Measurements from ENCODE around the gene UGT1A10.

The UGT1A10 gene

GRCh38 chr2:233676046-233676445 lies 39.8 kb downstream of the UGT1A10 start:
- no peak overlapping the region for H3K27ac ChIP-seq
- no peak for TF ChIP-seq CTCF (conservative IDR thresholded peaks at IDR 0.05)

- no peak for TF ChIP-seq CTCF (conservative IDR thresholded peaks at IDR 0.05)
- no peak overlapping the region for H3K27ac ChIP-seq
Measured at GRCh38 chr2:233679196-233679595, 42.9 kb downstream of the UGT1A10 start.

GRCh38 chr2:233680361-233681045 lies 44.3 kb downstream of the UGT1A10 start:
- H3K27ac ChIP-seq: no peak overlapping the region
- TF ChIP-seq CTCF (conservative IDR thresholded peaks at IDR 0.05): no peak

GRCh38 chr2:233681521-233682099 lies 45.4 kb downstream of the UGT1A10 start, which contains the start of gene UGT1A7:
Gene UGT1A7 (plus strand): TSS chr2:233681901. CDS start chr2:233681938, 37 bp downstream.
- no peak for TF ChIP-seq CTCF (conservative IDR thresholded peaks at IDR 0.05)
- no peak within 1 kb of the TSS for H3K27ac ChIP-seq

GRCh38 chr2:233684640-233685039 lies 48.4 kb downstream of the UGT1A10 start:
- TF ChIP-seq CTCF (conservative IDR thresholded peaks at IDR 0.05): no peak
- H3K27ac ChIP-seq: no peak overlapping the region

GRCh38 chr2:233686928-233687327 lies 50.7 kb downstream of the UGT1A10 start:
- no peak for TF ChIP-seq CTCF (conservative IDR thresholded peaks at IDR 0.05)

GRCh38 chr2:233688341-233688740 lies 52.1 kb downstream of the UGT1A10 start:
- no peak for TF ChIP-seq CTCF (conservative IDR thresholded peaks at IDR 0.05)
- H3K27ac ChIP-seq: no peak overlapping the region

More at GRCh38 chr2:233686928-233687327, 50.7 kb downstream of the UGT1A10 start:
- no peak overlapping the region for H3K27ac ChIP-seq

Measured in VCaP (cell line).